ENCODE results near the gene KLRC4. TPM values are rescaled to one million over a fixed set of nuclear protein-coding genes. Genes with fewer than 3 reads are reported as not detected.

The KLRC4 gene
- polyA plus RNA-seq, 1 of the 3 experiments (the other 2 are of a cell fraction), result not detected

DNA sequence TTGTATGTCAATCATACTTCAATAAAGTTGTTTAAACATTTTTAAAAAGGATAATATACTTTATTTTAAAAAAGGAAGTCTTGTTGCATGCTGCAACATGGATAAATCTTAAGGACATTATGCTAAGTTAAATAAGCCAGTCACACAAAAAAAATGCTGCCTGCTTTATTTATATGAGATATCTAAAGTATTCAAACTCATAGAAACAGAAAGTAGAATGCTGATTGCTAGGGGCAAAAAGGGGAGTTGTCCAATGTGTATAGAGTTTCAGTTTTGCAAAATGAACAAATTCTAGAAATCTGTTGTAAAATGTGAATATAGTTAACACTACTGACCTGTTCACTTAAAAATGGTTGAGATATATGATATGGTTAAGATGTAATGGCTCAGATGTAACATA is 8.7 kb downstream of the KLRC4 start:
- no peaks in the 10 kb centered on the region for H3K9me3 ChIP-seq
- CTCF ChIA-PET, result no interaction called here
- no peak overlapping the region for H3K27ac ChIP-seq (ENCODE audit: low read depth in 2 of 2, low read length in 1 of 2)
- 0 out of 2 replicates have a peak, but pooled peaks cover 4% of the 10 kb centered on the region for H3K27me3 ChIP-seq (ENCODE audit: insufficient read depth)
- no peak overlapping the region for H3K4me2 ChIP-seq
- H3F3A ChIP-seq (replicated peaks; ENCODE audit: insufficient read depth), result no peaks in the 10 kb centered on the region
- H4K20me1 ChIP-seq (ENCODE audit: insufficient read depth), result no peaks in the 10 kb centered on the region
- no peaks in the 10 kb centered on the region for H3K9me2 ChIP-seq
- no peaks in the 10 kb centered on the region for H3K36me3 ChIP-seq (replicated peaks in 1 of 2; ENCODE audit: control insufficient read depth in 1 of 2, insufficient read depth in 2 of 2, low read length in 1 of 2)
- H3K79me2 ChIP-seq (ENCODE audit: insufficient read depth), result no peaks in the 10 kb centered on the region
- no peak overlapping the region for H3K9ac ChIP-seq
- POLR2A ChIA-PET, result no interaction called here
- H3K4me3 ChIP-seq (ENCODE audit: low read depth in 2 of 2, low read length in 1 of 2), result no peak overlapping the region
- TF ChIP-seq, protein P1, sequence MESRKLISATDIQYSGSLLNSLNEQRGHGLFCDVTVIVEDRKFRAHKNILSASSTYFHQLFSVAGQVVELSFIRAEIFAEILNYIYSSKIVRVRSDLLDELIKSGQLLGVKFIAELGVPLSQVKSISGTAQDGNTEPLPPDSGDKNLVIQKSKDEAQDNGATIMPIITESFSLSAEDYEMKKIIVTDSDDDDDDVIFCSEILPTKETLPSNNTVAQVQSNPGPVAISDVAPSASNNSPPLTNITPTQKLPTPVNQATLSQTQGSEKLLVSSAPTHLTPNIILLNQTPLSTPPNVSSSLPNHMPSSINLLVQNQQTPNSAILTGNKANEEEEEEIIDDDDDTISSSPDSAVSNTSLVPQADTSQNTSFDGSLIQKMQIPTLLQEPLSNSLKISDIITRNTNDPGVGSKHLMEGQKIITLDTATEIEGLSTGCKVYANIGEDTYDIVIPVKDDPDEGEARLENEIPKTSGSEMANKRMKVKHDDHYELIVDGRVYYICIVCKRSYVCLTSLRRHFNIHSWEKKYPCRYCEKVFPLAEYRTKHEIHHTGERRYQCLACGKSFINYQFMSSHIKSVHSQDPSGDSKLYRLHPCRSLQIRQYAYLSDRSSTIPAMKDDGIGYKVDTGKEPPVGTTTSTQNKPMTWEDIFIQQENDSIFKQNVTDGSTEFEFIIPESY (IDR thresholded peaks at IDR 0.05; ENCODE audit: borderline replicate concordance, low read depth), result no peak
- TF ChIP-seq MEF2A (IDR thresholded peaks at IDR 0.05; ENCODE audit: borderline replicate concordance, low read depth) (no peak), RCOR1 (IDR thresholded peaks at IDR 0.05; ENCODE audit: low read length) (no peak), SMC3 (IDR thresholded peaks at IDR 0.05; ENCODE audit: low read depth, low read length) (no peak), JUND (IDR thresholded peaks at IDR 0.05) (no peak)
- no peak overlapping the region for H2AFZ ChIP-seq (ENCODE audit: low read depth)
- no peak for DNase-seq
- H3K4me1 ChIP-seq (ENCODE audit: control insufficient read depth in 1 of 2, insufficient read depth in 2 of 2, low read depth in 1 of 2, low read length in 1 of 2), result no peaks in the 10 kb centered on the region

DNA sequence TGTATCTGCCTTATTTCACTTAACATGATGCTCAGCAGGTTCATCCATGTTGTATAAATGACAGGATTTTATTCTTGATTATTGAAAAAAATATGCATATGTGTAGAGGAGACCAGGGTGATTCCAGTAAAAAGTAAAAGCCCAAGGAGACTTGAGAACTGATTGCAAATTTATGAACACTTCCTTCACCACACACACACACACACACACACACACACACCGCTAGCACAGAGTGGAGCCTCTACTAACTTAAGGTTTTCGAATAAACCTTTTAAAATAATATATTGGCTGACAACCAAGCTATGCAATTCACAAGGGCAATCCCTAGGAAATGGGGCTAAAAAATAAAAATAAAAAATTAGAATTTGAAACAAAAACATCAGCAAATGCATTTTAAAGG is 11.4 kb downstream of the KLRC4 start:
- Histone ChIP-seq H3K4me1 (ENCODE audit: control insufficient read depth in 1 of 2, insufficient read depth in 2 of 2, low read depth in 1 of 2, low read length in 1 of 2) (no peaks in the 10 kb centered on the region), H3K9ac (no peak overlapping the region), H3K36me3 (replicated peaks in 1 of 2; ENCODE audit: control insufficient read depth in 1 of 2, insufficient read depth in 2 of 2, low read length in 1 of 2) (no peaks in the 10 kb centered on the region), H3K27me3 (ENCODE audit: insufficient read depth) (peaks cover 4% of the 10 kb centered on the region; the same call in 1 of the 2 replicates), H2AFZ (ENCODE audit: low read depth) (no peak overlapping the region), H3F3A (replicated peaks; ENCODE audit: insufficient read depth) (no peaks in the 10 kb centered on the region), H3K4me2 (no peak overlapping the region), H3K4me3 (ENCODE audit: low read depth in 2 of 2, low read length in 1 of 2) (no peak overlapping the region), H3K27ac (ENCODE audit: low read depth in 2 of 2, low read length in 1 of 2) (no peak overlapping the region), H3K9me3 (no peaks in the 10 kb centered on the region), H3K9me2 (no peaks in the 10 kb centered on the region), H3K79me2 (ENCODE audit: insufficient read depth) (no peaks in the 10 kb centered on the region), H4K20me1 (ENCODE audit: insufficient read depth) (no peaks in the 10 kb centered on the region)
- CTCF ChIA-PET, result no interaction called here
- DNase-seq, result no peak
- 28% methylated on average over 2 of the region's 2 CpGs for WGBS (ENCODE audit: low lambda C conversion rate)
- no peak for TF ChIP-seq RFX5 (IDR thresholded peaks at IDR 0.05; ENCODE audit: low read length)
- no peak for TF ChIP-seq FOXM1 (IDR thresholded peaks at IDR 0.05; ENCODE audit: low read depth)
- TF ChIP-seq CHD2 (IDR thresholded peaks at IDR 0.05; ENCODE audit: low read length, partially characterized antibody), result no peak
- no peak for TF ChIP-seq MXI1 (IDR thresholded peaks at IDR 0.05; ENCODE audit: low read depth, low read length)
- no peak for TF ChIP-seq SMC3 (IDR thresholded peaks at IDR 0.05; ENCODE audit: low read depth, low read length)
- no peak for TF ChIP-seq GATA2 (CRISPR knock-in tag; IDR thresholded peaks at IDR 0.05)
- no peak for TF ChIP-seq FOXJ3 (CRISPR knock-in tag; IDR thresholded peaks at IDR 0.05)
- TF ChIP-seq SIN3A (IDR thresholded peaks at IDR 0.05; ENCODE audit: borderline replicate concordance, low read depth, low read length), result no peak
- TF ChIP-seq, protein P2, sequence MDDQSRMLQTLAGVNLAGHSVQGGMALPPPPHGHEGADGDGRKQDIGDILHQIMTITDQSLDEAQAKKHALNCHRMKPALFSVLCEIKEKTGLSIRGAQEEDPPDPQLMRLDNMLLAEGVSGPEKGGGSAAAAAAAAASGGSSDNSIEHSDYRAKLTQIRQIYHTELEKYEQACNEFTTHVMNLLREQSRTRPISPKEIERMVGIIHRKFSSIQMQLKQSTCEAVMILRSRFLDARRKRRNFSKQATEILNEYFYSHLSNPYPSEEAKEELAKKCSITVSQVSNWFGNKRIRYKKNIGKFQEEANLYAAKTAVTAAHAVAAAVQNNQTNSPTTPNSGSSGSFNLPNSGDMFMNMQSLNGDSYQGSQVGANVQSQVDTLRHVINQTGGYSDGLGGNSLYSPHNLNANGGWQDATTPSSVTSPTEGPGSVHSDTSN (IDR thresholded peaks at IDR 0.05), result no peak
- no peak for TF ChIP-seq RAD21 (IDR thresholded peaks at IDR 0.05; ENCODE audit: low read length)
- TF ChIP-seq TEAD4 (IDR thresholded peaks at IDR 0.05; ENCODE audit: borderline replicate concordance, insufficient read depth), result no peak
- TF ChIP-seq, protein P3, sequence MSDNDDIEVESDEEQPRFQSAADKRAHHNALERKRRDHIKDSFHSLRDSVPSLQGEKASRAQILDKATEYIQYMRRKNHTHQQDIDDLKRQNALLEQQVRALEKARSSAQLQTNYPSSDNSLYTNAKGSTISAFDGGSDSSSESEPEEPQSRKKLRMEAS (IDR thresholded peaks at IDR 0.05; ENCODE audit: low read depth), result no peak
- no peak for TF ChIP-seq TAF1 (IDR thresholded peaks at IDR 0.05; ENCODE audit: borderline replicate concordance, low read depth, low read length)
- TF ChIP-seq TCF12 (IDR thresholded peaks at IDR 0.05), result no peak
- no peak for TF ChIP-seq NFIC (IDR thresholded peaks at IDR 0.05; ENCODE audit: borderline replicate concordance)
- POLR2A ChIA-PET, result no interaction called here
